H9 (cell line): Measurements from ENCODE around the gene SPEM3. TPM values are rescaled to one million over a fixed set of nuclear protein-coding genes. Genes with fewer than 3 reads are reported as not detected.

Experiments used
- DNase-seq: peaks from one replicate; pipeline ENCODE4 v3.0.0-alpha.2; 2017
- H2AFZ ChIP-seq: one replicate; pipeline ENCODE4 v1.6.1; 2013; ENCODE audit warnings: mild to moderate bottlenecking, low read length, control low read depth, moderate library complexity
- H2AK5ac ChIP-seq: 2 replicates; pipeline ENCODE4 v1.6.1; 2013; ENCODE audit warnings: low read length, control low read depth, mixed read lengths; ENCODE audit not compliant: insufficient read length
- H2BK120ac ChIP-seq: one replicate; pipeline ENCODE4 v1.6.1; 2013; ENCODE audit warnings: low read depth, mild to moderate bottlenecking, low read length, control low read depth, inconsistent platforms; ENCODE audit not compliant: poor library complexity, severe bottlenecking
- H2BK12ac ChIP-seq: 2 replicates; pipeline ENCODE4 v1.6.1; 2013; ENCODE audit warnings: low read length, control low read depth, mixed read lengths, low read depth; ENCODE audit not compliant: insufficient read length
- H2BK15ac ChIP-seq: 2 replicates; pipeline ENCODE4 v1.6.1; 2013; ENCODE audit warnings: low read depth, low read length, control low read depth
- H2BK20ac ChIP-seq: one replicate; pipeline ENCODE4 v1.6.1; 2013; ENCODE audit warnings: low read depth, mild to moderate bottlenecking, low read length, control low read depth, inconsistent platforms; ENCODE audit not compliant: poor library complexity, severe bottlenecking
- H2BK5ac ChIP-seq: 2 replicates; pipeline ENCODE4 v1.6.1; 2013; ENCODE audit warnings: low read length, control low read depth, mixed read lengths; ENCODE audit not compliant: insufficient read length
- H3K14ac ChIP-seq: 2 replicates; pipeline ENCODE4 v1.6.1; 2013; ENCODE audit warnings: low read length, control low read depth; ENCODE audit not compliant: insufficient read depth
- H3K18ac ChIP-seq: 2 replicates; pipeline ENCODE4 v1.6.1; 2013; ENCODE audit warnings: low read depth, mild to moderate bottlenecking, mixed read lengths, low read length, control low read depth; ENCODE audit not compliant: insufficient read length
- H3K23ac ChIP-seq: 2 replicates; pipeline ENCODE4 v1.6.1; 2013; ENCODE audit warnings: low read length, control low read depth, mixed read lengths, low read depth; ENCODE audit not compliant: insufficient read length
- H3K23me2 ChIP-seq: 2 replicates; pipeline ENCODE4 v1.6.1; 2013; ENCODE audit warnings: low read depth, mild to moderate bottlenecking, mixed read lengths, low read length, control low read depth; ENCODE audit not compliant: insufficient read length, poor library complexity, severe bottlenecking
- H3K27ac ChIP-seq: 2 replicates; pipeline ENCODE4 v1.5.1; 2013; ENCODE audit warnings: low read length, control low read depth, mixed read lengths, low read depth; ENCODE audit not compliant: insufficient read length
- H3K27me3 ChIP-seq: 2 replicates; pipeline ENCODE4 v1.6.1; 2013; ENCODE audit warnings: low read length, control low read depth, inconsistent platforms; ENCODE audit not compliant: insufficient read depth
- H3K4ac ChIP-seq: 2 replicates; pipeline ENCODE4 v1.6.1; 2013; ENCODE audit warnings: low read depth, mild to moderate bottlenecking, control low read depth, inconsistent platforms, low read length, moderate library complexity
- H3K4me1 ChIP-seq: 2 replicates; pipeline ENCODE4 v1.6.1; 2013; ENCODE audit warnings: low read length, control low read depth, inconsistent platforms; ENCODE audit not compliant: insufficient read depth
- H3K4me2 ChIP-seq: 2 replicates; pipeline ENCODE4 v1.6.1; 2013; ENCODE audit warnings: low read length, control low read depth, mixed read lengths; ENCODE audit not compliant: insufficient read length, insufficient read depth
- H3K56ac ChIP-seq: 2 replicates; pipeline ENCODE4 v1.6.1; 2013; ENCODE audit warnings: low read depth, mild to moderate bottlenecking, mixed read lengths, low read length, control low read depth; ENCODE audit not compliant: insufficient read length
- H3K79me1 ChIP-seq: 2 replicates; pipeline ENCODE4 v1.6.1; 2013; ENCODE audit warnings: low read depth, mild to moderate bottlenecking, moderate library complexity, low read length, control low read depth, inconsistent platforms; ENCODE audit not compliant: insufficient read depth, poor library complexity, severe bottlenecking
- H3K79me2 ChIP-seq: 2 replicates; pipeline ENCODE4 v1.6.1; 2013; ENCODE audit warnings: low read length, control low read depth, inconsistent platforms; ENCODE audit not compliant: insufficient read depth
- H3K9ac ChIP-seq: 2 replicates; pipeline ENCODE4 v1.6.1; 2013; ENCODE audit warnings: low read length, control low read depth, mixed read lengths; ENCODE audit not compliant: insufficient read length; ENCODE audit errors: extremely low read depth
- H3K9me3 ChIP-seq: one replicate; pipeline ENCODE4 v1.6.1; 2013; ENCODE audit warnings: low read depth, low read length, inconsistent platforms; ENCODE audit not compliant: control insufficient read depth
- H3T11ph ChIP-seq: one replicate; pipeline ENCODE4 v1.6.1; 2013; ENCODE audit warnings: mild to moderate bottlenecking, low read length, control low read depth, inconsistent platforms
- H4K20me1 ChIP-seq: one replicate; pipeline ENCODE4 v1.6.1; 2013; ENCODE audit not compliant: control insufficient read depth, insufficient read length, insufficient read depth
- H4K5ac ChIP-seq: 2 replicates; pipeline ENCODE4 v1.6.1; 2013; ENCODE audit warnings: low read depth, mild to moderate bottlenecking, mixed read lengths, low read length, control low read depth; ENCODE audit not compliant: insufficient read length
- H4K8ac ChIP-seq: replicated peaks from 2 replicates; pipeline ENCODE4 v1.6.1; 2013; ENCODE audit warnings: low read length, control low read depth, mixed read lengths, low read depth; ENCODE audit not compliant: insufficient read length
- H4K91ac ChIP-seq: 2 replicates; pipeline ENCODE4 v1.6.1; 2013; ENCODE audit warnings: low read depth, mild to moderate bottlenecking, moderate library complexity, mixed read lengths, low read length, control low read depth; ENCODE audit not compliant: insufficient read length
- H3K27ac Mint-ChIP-seq, 3 experiments: 2 replicates in 2 of 3; 3 replicates in 1 of 3; pipeline ENCODE4 v1.8.0; 2020 to 2021; ENCODE audit warnings: mixed read lengths in 3 of 3, mild to moderate bottlenecking in 1 of 3, moderate library complexity in 1 of 3
- H3K27me3 Mint-ChIP-seq: 2 replicates; pipeline ENCODE4 v1.8.0; 2021; ENCODE audit warnings: low read depth, mild to moderate bottlenecking, moderate library complexity, mixed read lengths
- H3K36me3 Mint-ChIP-seq, 3 experiments: 2 replicates in 2 of 3; 3 replicates in 1 of 3; pipeline ENCODE4 v1.8.0; 2020 to 2021; ENCODE audit warnings: low read depth in 3 of 3, mixed read lengths in 3 of 3; ENCODE audit not compliant: insufficient read depth in 1 of 3
- H3K4me1 Mint-ChIP-seq, 2 experiments: 2 replicates each; pipeline ENCODE4 v1.8.0; 2020; ENCODE audit warnings: mixed read lengths in 2 of 2
- H3K4me3 Mint-ChIP-seq, 2 experiments: 2 replicates in 1 of 2; 3 replicates in 1 of 2; pipeline ENCODE4 v1.8.0; 2020 to 2021; ENCODE audit warnings: mild to moderate bottlenecking in 2 of 2, mixed read lengths in 2 of 2, moderate library complexity in 1 of 2
- H3K9me3 Mint-ChIP-seq, 2 experiments: 2 replicates in 1 of 2; 3 replicates in 1 of 2; pipeline ENCODE4 v1.8.0; 2020; ENCODE audit warnings: mild to moderate bottlenecking in 2 of 2, mixed read lengths in 2 of 2, moderate library complexity in 1 of 2
- WGBS: extraction: QIAGEN DNeasy Blood & Tissue Kit; methylation state at CpG from one replicate; pipeline ENCODE4 v1.1.7; 2013; ENCODE audit warnings: missing lambda C conversion rate, low lambda C conversion rate, mixed read lengths; ENCODE audit not compliant: insufficient read length; ENCODE audit errors: extremely low coverage; 5-methylcytosine and 5-hydroxymethylcytosine counted together
- total RNA-seq: library from RNA; stranded (reverse); gene quantifications from 2 replicates; pipeline ENCODE4 v1.2.1, GENCODE V29; 2021
- TF ChIP-seq, protein P1 (sequence below): fragments of 200-600 bp; sonication (generic); conservative IDR thresholded peaks from 3 replicates; pipeline ENCODE4 v1.8.0; 2021; ENCODE audit warnings: antibody characterized with exemption, mild to moderate bottlenecking

The SPEM3 gene
- total RNA-seq, 1 experiment from 2014 or later: not detected

DNA sequence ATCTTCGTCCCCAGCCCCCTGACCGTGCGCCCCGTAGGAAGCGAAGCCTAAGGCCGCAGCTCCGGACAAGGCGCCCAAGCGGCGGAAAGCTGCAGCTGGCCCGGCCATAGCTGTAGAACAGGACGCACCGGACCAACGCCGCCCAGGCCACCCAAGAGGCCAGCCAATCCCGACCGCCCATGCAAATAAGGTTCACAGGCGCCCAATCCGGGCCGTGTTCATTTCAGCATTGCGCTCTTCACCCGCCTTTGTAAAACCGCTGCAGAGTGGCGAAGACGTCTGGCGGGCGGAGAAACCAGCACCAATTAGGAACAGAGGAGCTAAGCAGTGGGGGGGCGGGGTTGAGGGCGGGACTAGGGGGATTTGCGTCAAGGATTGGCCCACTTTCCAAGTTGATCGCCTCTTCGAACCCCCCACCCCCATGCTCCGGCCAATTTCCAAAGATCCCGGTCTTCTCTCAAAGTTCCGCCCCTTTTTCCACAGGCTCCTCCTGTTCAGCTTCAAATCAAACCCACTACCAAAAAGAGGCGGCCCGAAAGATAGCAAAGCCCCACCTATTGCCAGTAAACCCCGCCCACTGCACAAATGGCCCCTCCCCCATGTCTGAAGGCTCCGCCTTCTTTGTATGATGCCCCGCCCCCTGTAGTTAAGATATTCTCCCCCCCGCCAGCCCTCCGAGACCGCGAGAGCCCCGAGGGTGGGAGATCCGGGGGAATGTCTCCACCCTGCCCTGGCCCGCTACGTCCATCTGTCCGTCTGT, 24.5 kb upstream of the SPEM3 start, which contains the start of gene TMEM256:
Gene TMEM256, minus strand, starts transcription at position 121 of the 760 bp plus-strand sequence. Its CDS starts 13 bp downstream, at position 108.
- no peak within 1 kb of the TSS for H2BK5ac ChIP-seq
- peak within 1 kb of the TSS; percentile 84 to 94 for H3K4me3 Mint-ChIP-seq
- H3K56ac ChIP-seq: no peak within 1 kb of the TSS
- no peak within 1 kb of the TSS for H4K5ac ChIP-seq
- H3K14ac ChIP-seq: peak within 1 kb of the TSS; percentile 34; the same call in 1 of the 2 replicates
- H3K4me1 ChIP-seq: no peaks in the 10 kb centered on the region; the same call in 1 of the 2 replicates
- no peak within 1 kb of the TSS for H4K91ac ChIP-seq
- peaks cover 6 to 15% (median 8%) of the 10 kb centered on the region in 3 experiments for H3K36me3 Mint-ChIP-seq
- no peak within 1 kb of the TSS for H2BK120ac ChIP-seq
- no peak within 1 kb of the TSS for H3K18ac ChIP-seq
- H3K27me3 Mint-ChIP-seq: no peaks in the 10 kb centered on the region
- H3K9me3 ChIP-seq: no peaks in the 10 kb centered on the region
- H3K4me1 Mint-ChIP-seq: peaks cover 26 to 37% of the 10 kb centered on the region in 2 experiments
- no peak within 1 kb of the TSS for H2BK15ac ChIP-seq
- no peak within 1 kb of the TSS for H3K27ac ChIP-seq
- no peaks in the 10 kb centered on the region for H3K9me3 Mint-ChIP-seq
- TF ChIP-seq, protein P1, sequence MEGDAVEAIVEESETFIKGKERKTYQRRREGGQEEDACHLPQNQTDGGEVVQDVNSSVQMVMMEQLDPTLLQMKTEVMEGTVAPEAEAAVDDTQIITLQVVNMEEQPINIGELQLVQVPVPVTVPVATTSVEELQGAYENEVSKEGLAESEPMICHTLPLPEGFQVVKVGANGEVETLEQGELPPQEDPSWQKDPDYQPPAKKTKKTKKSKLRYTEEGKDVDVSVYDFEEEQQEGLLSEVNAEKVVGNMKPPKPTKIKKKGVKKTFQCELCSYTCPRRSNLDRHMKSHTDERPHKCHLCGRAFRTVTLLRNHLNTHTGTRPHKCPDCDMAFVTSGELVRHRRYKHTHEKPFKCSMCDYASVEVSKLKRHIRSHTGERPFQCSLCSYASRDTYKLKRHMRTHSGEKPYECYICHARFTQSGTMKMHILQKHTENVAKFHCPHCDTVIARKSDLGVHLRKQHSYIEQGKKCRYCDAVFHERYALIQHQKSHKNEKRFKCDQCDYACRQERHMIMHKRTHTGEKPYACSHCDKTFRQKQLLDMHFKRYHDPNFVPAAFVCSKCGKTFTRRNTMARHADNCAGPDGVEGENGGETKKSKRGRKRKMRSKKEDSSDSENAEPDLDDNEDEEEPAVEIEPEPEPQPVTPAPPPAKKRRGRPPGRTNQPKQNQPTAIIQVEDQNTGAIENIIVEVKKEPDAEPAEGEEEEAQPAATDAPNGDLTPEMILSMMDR: no peak
- no peak within 1 kb of the TSS for H4K8ac ChIP-seq
- H3K4ac ChIP-seq: no peak within 1 kb of the TSS
- H2AFZ ChIP-seq: no peak within 1 kb of the TSS
- no peaks in the 10 kb centered on the region for H3K27me3 ChIP-seq
- WGBS: no CpG with 5 or more reads among the region's 49 CpGs
- H2BK20ac ChIP-seq: no peak within 1 kb of the TSS
- peak; percentile 100 for DNase-seq
- H3K23me2 ChIP-seq: peaks cover 5% of the 10 kb centered on the region
- H2AK5ac ChIP-seq: no peak within 1 kb of the TSS
- H2BK12ac ChIP-seq: no peak within 1 kb of the TSS
- no peaks in the 10 kb centered on the region for H3K79me2 ChIP-seq
- peak within 1 kb of the TSS; percentile 95 to 96 (median 96) for H3K27ac Mint-ChIP-seq
- no peaks in the 10 kb centered on the region for H3K79me1 ChIP-seq
- no peak within 1 kb of the TSS for H3K23ac ChIP-seq
- no peaks in the 10 kb centered on the region for H4K20me1 ChIP-seq
- peak within 1 kb of the TSS; percentile 78 for H3K4me2 ChIP-seq
- H3K9ac ChIP-seq: peak within 1 kb of the TSS; percentile 9
- H3T11ph ChIP-seq: no peak within 1 kb of the TSS
